Endometrial microvascular endothelial cells (primary cell): ENCODE data around the gene ZNF608. TPM values are rescaled to one million over a fixed set of nuclear protein-coding genes. Genes with fewer than 3 reads are reported as not detected.

Experiments
- in situ Hi-C: cut with HindIII; loops from 2 replicates; pipeline ENCODE4 v1.10.0; 2017; ENCODE audit warnings: low sequenced_read_pairs, low pct_unique_long_range_greater_than_20kb; ENCODE audit errors: inconsistent ontology term
- total RNA-seq: library from RNA; depleted of rRNA; stranded (reverse); fragments of >200 nt; gene quantifications from one replicate; pipeline ENCODE4 v1.2.3, GENCODE V29; 2015; ENCODE audit errors: inconsistent ontology term

Gene ZNF608
- total RNA-seq, 1 donor from 2014 or later: 4.3 TPM

- in situ Hi-C loops: no loop called here
These were observed 43.9 kb downstream of the ZNF608 start for GRCh38 chr5:124702525-124702924.

GRCh38 chr5:124701873-124702425 is 44.5 kb downstream of the ZNF608 start:
- in situ Hi-C loops: no loop called here

- in situ Hi-C loops: no loop called here
These were observed 45.4 kb downstream of the ZNF608 start for GRCh38 chr5:124701016-124701415.

- in situ Hi-C loops: no loop called here
These were observed 46.1 kb downstream of the ZNF608 start for GRCh38 chr5:124700333-124700732.

GRCh38 chr5:124698770-124699169 is 47.7 kb downstream of the ZNF608 start:
- in situ Hi-C loops: no loop called here

GRCh38 chr5:124697933-124698591 is 48.4 kb downstream of the ZNF608 start:
- in situ Hi-C loops: no loop called here

GRCh38 chr5:124697501-124697900 is 48.9 kb downstream of the ZNF608 start:
- in situ Hi-C loops: no loop called here

- in situ Hi-C loops: no loop called here
These were observed 49.5 kb downstream of the ZNF608 start for GRCh38 chr5:124696898-124697297.
